Stomach (tissue), 9 donors: ENCODE measurements around the gene PTRH2. TPM values are rescaled to one million over a fixed set of nuclear protein-coding genes. Genes with fewer than 3 reads are reported as not detected.

Source experiments
- DNase-seq, 2 donors: peaks; one replicate each; pipeline versions ENCODE4 v3.0.0 to v3.0.0-alpha.2; 2013 to 2019
- H3K27ac ChIP-seq, 5 donors: fragments of 200-600 bp in 4 of 5; sonication (generic) in 4 of 5; one replicate each; pipeline ENCODE4 v1.5.1; 2013 to 2019; ENCODE audit warnings: mild to moderate bottlenecking in 1 of 5, moderate library complexity in 1 of 5
- H3K27me3 ChIP-seq, 3 donors: fragments of 200-600 bp; sonication (generic); one replicate each; pipeline ENCODE4 v1.5.1; 2017 to 2019; ENCODE audit warnings: mixed run types in 1 of 3
- H3K36me3 ChIP-seq, 4 donors: fragments of 200-600 bp; sonication (generic); 1 replicate in 3 of 4; 2 replicates in 1 of 4; pipeline ENCODE4 v1.5.1; 2016 to 2019
- H3K4me1 ChIP-seq, 4 donors: fragments of 200-600 bp; sonication (generic); one replicate each; pipeline ENCODE4 v1.5.1; 2016 to 2019
- H3K4me3 ChIP-seq, 4 donors: fragments of 200-600 bp; sonication (generic) in 3 of 4; one replicate each; pipeline ENCODE4 v1.5.1; 2016 to 2019; ENCODE audit warnings: mild to moderate bottlenecking in 1 of 4
- H3K9me3 ChIP-seq, 4 donors: fragments of 200-600 bp; sonication (generic); one replicate each; pipeline ENCODE4 v1.5.1; 2016 to 2019
- EP300 ChIP-seq: sonication (generic); formaldehyde crosslinking; IDR thresholded peaks from one replicate; pipeline ENCODE4 v1.6.1; 2017; ENCODE audit warnings: antibody characterized with exemption
- POLR2A ChIP-seq, 4 donors: fragments of 450-650 bp; IDR thresholded peaks; one replicate each; pipeline ENCODE4 v1.6.1; 2016; ENCODE audit warnings: antibody characterized with exemption in 4 of 4, control low read depth in 2 of 4, mild to moderate bottlenecking in 1 of 4, moderate library complexity in 1 of 4
- POLR2AphosphoS5 ChIP-seq, 3 donors: sonication (generic); formaldehyde crosslinking; IDR thresholded peaks; one replicate each; pipeline ENCODE4 v1.6.1; 2016; ENCODE audit warnings: antibody characterized with exemption in 3 of 3
- WGBS, 5 donors: extraction: QIAGEN DNeasy Blood & Tissue Kit in 3 of 5; methylation state at CpG; one replicate each; pipeline versions ENCODE4 v1.1.5 to v1.1.7; 2013 to 2018; 5-methylcytosine and 5-hydroxymethylcytosine counted together
- intact Hi-C: fragments of 100-400 bp; cut with DNase I; formaldehyde crosslinking; loops from one replicate; pipeline ENCODE4 v1.15.1; 2023; ENCODE audit warnings: low total_unique reads
- polyA plus RNA-seq, 3 donors: library from polyadenylated mRNA; stranded (reverse); fragments of 200-250 nt; gene quantifications; one replicate each; pipeline ENCODE4 v1.2.3, GENCODE V29; 2013
- total RNA-seq, 5 donors: library from RNA; depleted of rRNA; stranded (reverse); fragments of >200 nt; gene quantifications; one replicate each; pipeline versions ENCODE4 v1.1.0 to v1.2.3, GENCODE V29; 2014 to 2016
- TF ChIP-seq, protein P1 (sequence below), 7 experiments: fragments of 450-650 bp in 4 of 7; fragments of 200-600 bp in 3 of 7; sonication (generic) in 3 of 7; IDR thresholded peaks; one replicate each; pipeline ENCODE4 v1.5.1; 2016 to 2019; ENCODE audit warnings: antibody characterized with exemption in 7 of 7, control low read depth in 2 of 7, mild to moderate bottlenecking in 1 of 7
- donor health status: healthy with polysubstance abuse.
- donor health status: Bipolar disorder and iron deficiency.
- donor health status: healthy.

Gene PTRH2
- total and polyA plus RNA-seq, 8 donors, result 4.3 to 107 (median 24.6) TPM

GRCh38 chr17:59730268-59730834, 23.1 kb upstream of the PTRH2 start:
- 78 to 96% (median 87%) methylated on average over 1 of the region's 1 CpG for WGBS, 5 donors
- no peaks in the 10 kb centered on the region for H3K27me3 ChIP-seq
- no peaks in the 10 kb centered on the region for H3K9me3 ChIP-seq
- H3K4me1 ChIP-seq, result peaks cover 14 to 52% (median 37%) of the 10 kb centered on the region in 4 donors
- peak overlapping the region in 3 of 5 donors; percentile 24 to 63 (median 60) for H3K27ac ChIP-seq
- TF ChIP-seq POLR2A (IDR thresholded peaks at IDR 0.05) (no peak), POLR2AphosphoS5 (IDR thresholded peaks at IDR 0.05) (no peak), EP300 (no peak)
- TF ChIP-seq, protein P1, sequence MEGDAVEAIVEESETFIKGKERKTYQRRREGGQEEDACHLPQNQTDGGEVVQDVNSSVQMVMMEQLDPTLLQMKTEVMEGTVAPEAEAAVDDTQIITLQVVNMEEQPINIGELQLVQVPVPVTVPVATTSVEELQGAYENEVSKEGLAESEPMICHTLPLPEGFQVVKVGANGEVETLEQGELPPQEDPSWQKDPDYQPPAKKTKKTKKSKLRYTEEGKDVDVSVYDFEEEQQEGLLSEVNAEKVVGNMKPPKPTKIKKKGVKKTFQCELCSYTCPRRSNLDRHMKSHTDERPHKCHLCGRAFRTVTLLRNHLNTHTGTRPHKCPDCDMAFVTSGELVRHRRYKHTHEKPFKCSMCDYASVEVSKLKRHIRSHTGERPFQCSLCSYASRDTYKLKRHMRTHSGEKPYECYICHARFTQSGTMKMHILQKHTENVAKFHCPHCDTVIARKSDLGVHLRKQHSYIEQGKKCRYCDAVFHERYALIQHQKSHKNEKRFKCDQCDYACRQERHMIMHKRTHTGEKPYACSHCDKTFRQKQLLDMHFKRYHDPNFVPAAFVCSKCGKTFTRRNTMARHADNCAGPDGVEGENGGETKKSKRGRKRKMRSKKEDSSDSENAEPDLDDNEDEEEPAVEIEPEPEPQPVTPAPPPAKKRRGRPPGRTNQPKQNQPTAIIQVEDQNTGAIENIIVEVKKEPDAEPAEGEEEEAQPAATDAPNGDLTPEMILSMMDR (IDR thresholded peaks at IDR 0.05), result no peak
- no peak for DNase-seq
- intact Hi-C loops, result no loop called here
- H3K36me3 ChIP-seq, result peaks cover 0 to 17% (median 15%) of the 10 kb centered on the region in 4 donors
- peak overlapping the region in 1 of 4 donors; percentile 10 for H3K4me3 ChIP-seq

DNA sequence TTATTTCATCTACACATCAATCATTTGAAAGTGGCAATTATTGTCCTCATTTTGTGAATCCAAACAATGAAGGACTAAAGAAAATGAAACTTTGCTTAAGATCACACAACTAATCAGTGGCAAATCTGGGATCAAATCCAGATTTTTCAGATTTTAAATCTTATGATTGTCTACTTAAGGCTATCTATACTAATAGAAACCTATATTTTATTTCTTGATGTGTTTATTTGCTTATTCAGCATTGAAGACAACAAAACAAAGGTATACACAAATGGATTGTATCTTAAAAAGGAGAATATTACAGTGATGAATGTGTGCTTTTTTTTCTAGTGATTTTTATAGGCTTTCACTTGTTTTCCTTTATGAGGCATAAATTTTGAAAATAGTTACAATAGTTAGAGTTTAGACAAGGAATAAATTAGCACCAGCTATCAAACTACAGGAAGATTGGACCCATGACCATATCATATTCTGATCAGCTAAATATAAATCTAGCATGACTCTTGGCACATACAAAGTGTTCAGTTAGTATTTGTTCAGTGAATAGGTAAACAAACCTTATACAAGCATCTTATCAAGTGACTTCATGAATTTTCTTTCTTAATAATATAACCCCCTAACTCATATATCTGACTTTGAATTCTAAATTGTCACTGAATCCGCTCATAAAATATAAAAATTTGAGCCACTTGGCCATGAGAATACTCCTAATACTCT, 20.7 kb upstream of the PTRH2 start:
- no peak for DNase-seq
- Histone ChIP-seq H3K4me1 (peaks cover 35 to 76% (median 52%) of the 10 kb centered on the region in 4 donors), H3K27me3 (no peaks in the 10 kb centered on the region), H3K36me3 (peaks cover 0 to 7% (median 5%) of the 10 kb centered on the region in 4 donors), H3K27ac (peak overlapping the region in 1 of 5 donors; percentile 14), H3K4me3 (no peak overlapping the region), H3K9me3 (no peaks in the 10 kb centered on the region)
- intact Hi-C loops, result no loop called here
- TF ChIP-seq, protein P1 (IDR thresholded peaks at IDR 0.05), result no peak
- TF ChIP-seq POLR2A (IDR thresholded peaks at IDR 0.05) (no peak), POLR2AphosphoS5 (IDR thresholded peaks at IDR 0.05) (no peak), EP300 (no peak)
- WGBS, 5 donors, result 88 to 100% (median 97%) methylated on average over 1 of the region's 1 CpG

GRCh38 chr17:59725691-59726090, 18.5 kb upstream of the PTRH2 start:
- peak overlapping the region in 4 of 5 donors; percentile 38 to 85 (median 52) for H3K27ac ChIP-seq
- H3K9me3 ChIP-seq, result no peaks in the 10 kb centered on the region
- WGBS, 5 donors, result 20 to 58% (median 30%) methylated on average over 2 of the region's 2 CpGs

DNA sequence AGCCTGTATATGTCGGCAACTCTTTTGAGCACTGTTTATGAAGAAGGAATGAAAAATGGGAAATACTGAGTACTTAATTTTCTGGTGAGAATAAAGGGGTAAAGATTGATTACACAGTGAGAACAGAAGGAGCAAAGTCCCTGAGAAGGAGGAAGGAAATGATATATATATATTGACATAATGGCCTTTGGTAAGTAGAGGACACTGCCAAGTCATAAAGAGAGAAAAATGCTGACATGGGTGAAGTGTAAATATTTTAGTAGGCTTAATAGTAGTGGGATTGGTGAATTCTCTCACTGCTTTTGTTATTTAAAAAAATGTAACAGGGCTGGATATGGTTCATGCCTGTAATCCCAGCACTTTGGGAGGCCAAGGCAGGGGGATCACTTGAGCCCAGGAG, 16.4 kb upstream of the PTRH2 start:
- intact Hi-C loops, result no loop called here
- Histone ChIP-seq H3K4me1 (peaks cover 36 to 78% (median 53%) of the 10 kb centered on the region in 4 donors), H3K27ac (peak overlapping the region; percentile 33 to 85 (median 60)), H3K4me3 (no peak overlapping the region), H3K36me3 (no peaks in the 10 kb centered on the region), H3K9me3 (no peaks in the 10 kb centered on the region), H3K27me3 (no peaks in the 10 kb centered on the region)
- DNase-seq, result peak in 1 of 2 donors; percentile 45
- WGBS, 5 donors, result 28 to 39% (median 32%) methylated on average over 1 of the region's 1 CpG
- no peak for TF ChIP-seq POLR2AphosphoS5 (IDR thresholded peaks at IDR 0.05)
- TF ChIP-seq POLR2A (IDR thresholded peaks at IDR 0.05), result no peak
- no peak for TF ChIP-seq EP300
- TF ChIP-seq, protein P1 (IDR thresholded peaks at IDR 0.05), result no peak

More at GRCh38 chr17:59725691-59726090, 18.5 kb upstream of the PTRH2 start:
- H3K36me3 ChIP-seq, result no peaks in the 10 kb centered on the region
- no peak overlapping the region for H3K4me3 ChIP-seq
- no peak for TF ChIP-seq POLR2AphosphoS5 (IDR thresholded peaks at IDR 0.05)
- no peak for TF ChIP-seq POLR2A (IDR thresholded peaks at IDR 0.05)
- no peak for TF ChIP-seq EP300
- intact Hi-C loops, result no loop called here
- no peak for DNase-seq
- H3K27me3 ChIP-seq, result no peaks in the 10 kb centered on the region
- H3K4me1 ChIP-seq, result peaks cover 38 to 82% (median 55%) of the 10 kb centered on the region in 4 donors
